Measurements from ENCODE around the gene PLCH1. TPM values are rescaled to one million over a fixed set of nuclear protein-coding genes. Genes with fewer than 3 reads are reported as not detected.

The PLCH1 gene
- polyA plus RNA-seq, 1 donor (not counting 4 experiments of a cell fraction or from before 2014, with no cell fraction given): 0.05 TPM

- dilution Hi-C loops (cut with MboI; ENCODE audit: extremely low pct_ligation_motif_present, low sequenced_read_pairs): no loop called here
- H2AFZ ChIP-seq (ENCODE audit: control insufficient read depth, low read length): no peak overlapping the region
- H3K9me3 ChIP-seq (ENCODE audit: control insufficient read depth, low read depth, low read length): no peaks in the 10 kb centered on the region
- FAIRE-seq: no peak
- no peaks in the 10 kb centered on the region for H3K27me3 ChIP-seq (ENCODE audit: control insufficient read depth, extremely low read depth, insufficient read depth, low read length)
- H3K4me2 ChIP-seq (ENCODE audit: control insufficient read depth, extremely low read depth, insufficient read depth, low read depth, low read length): no peak overlapping the region
- no peak overlapping the region for H3K4me3 ChIP-seq (ENCODE audit: control insufficient read depth in 2 of 3, extremely low read depth in 1 of 3, insufficient read depth in 2 of 3, low read depth in 1 of 3, low read length in 3 of 3)
- no peak for DNase-seq (ENCODE audit: low read depth, low spot score)
- no peak overlapping the region for H3K27ac ChIP-seq (ENCODE audit: control insufficient read depth, insufficient read depth, low read length)
- TF ChIP-seq EZH2 (IDR thresholded peaks at IDR 0.05; ENCODE audit: low read length): no peak
- no peak for TF ChIP-seq CTCF (optimal IDR thresholded peaks at IDR 0.05 in 1 of 3, IDR thresholded peaks at IDR 0.05 in 1 of 3, conservative IDR thresholded peaks at IDR 0.05 in 1 of 3; ENCODE audit: extremely low read depth in 1 of 3, insufficient read depth in 2 of 3, low read length in 3 of 3)
- no peak overlapping the region for H3K9ac ChIP-seq (ENCODE audit: control insufficient read depth, extremely low read depth, insufficient read depth, low read length)
- no peaks in the 10 kb centered on the region for H3K9me1 ChIP-seq (ENCODE audit: control insufficient read depth, extremely low read depth, insufficient read depth, low read length)
- H4K20me1 ChIP-seq (ENCODE audit: control insufficient read depth, extremely low read depth, insufficient read depth, low read length): no peaks in the 10 kb centered on the region
- H3K4me1 ChIP-seq (ENCODE audit: control insufficient read depth, extremely low read depth, insufficient read depth, low read length): no peaks in the 10 kb centered on the region
- H3K79me2 ChIP-seq (ENCODE audit: control insufficient read depth, insufficient read depth, low read length): no peaks in the 10 kb centered on the region
- no peaks in the 10 kb centered on the region for H3K36me3 ChIP-seq (ENCODE audit: control insufficient read depth in 2 of 2, extremely low read depth in 1 of 2, insufficient read depth in 2 of 2, low read length in 2 of 2)
Observed at GRCh38 chr3:155494332-155494731, 250.5 kb downstream of the PLCH1 start.

GRCh38 chr3:155492841-155493240 is 252.0 kb downstream of the PLCH1 start:
- H3K9me3 ChIP-seq (ENCODE audit: control insufficient read depth, low read depth, low read length): no peaks in the 10 kb centered on the region
- no peak overlapping the region for H3K27ac ChIP-seq (ENCODE audit: control insufficient read depth, insufficient read depth, low read length)
- no peak overlapping the region for H3K4me2 ChIP-seq (ENCODE audit: control insufficient read depth, extremely low read depth, insufficient read depth, low read depth, low read length)
- dilution Hi-C loops (cut with MboI; ENCODE audit: extremely low pct_ligation_motif_present, low sequenced_read_pairs): no loop called here
- no peaks in the 10 kb centered on the region for H3K4me1 ChIP-seq (ENCODE audit: control insufficient read depth, extremely low read depth, insufficient read depth, low read length)
- no peaks in the 10 kb centered on the region for H4K20me1 ChIP-seq (ENCODE audit: control insufficient read depth, extremely low read depth, insufficient read depth, low read length)
- no peak for FAIRE-seq
- H3K27me3 ChIP-seq (ENCODE audit: control insufficient read depth, extremely low read depth, insufficient read depth, low read length): no peaks in the 10 kb centered on the region
- no peak overlapping the region for H3K4me3 ChIP-seq (ENCODE audit: control insufficient read depth in 2 of 3, extremely low read depth in 1 of 3, insufficient read depth in 2 of 3, low read depth in 1 of 3, low read length in 3 of 3)
- H3K9ac ChIP-seq (ENCODE audit: control insufficient read depth, extremely low read depth, insufficient read depth, low read length): no peak overlapping the region
- no peak overlapping the region for H2AFZ ChIP-seq (ENCODE audit: control insufficient read depth, low read length)
- TF ChIP-seq CTCF (optimal IDR thresholded peaks at IDR 0.05 in 1 of 3, IDR thresholded peaks at IDR 0.05 in 1 of 3, conservative IDR thresholded peaks at IDR 0.05 in 1 of 3; ENCODE audit: extremely low read depth in 1 of 3, insufficient read depth in 2 of 3, low read length in 3 of 3) (no peak), EZH2 (IDR thresholded peaks at IDR 0.05; ENCODE audit: low read length) (no peak)
- DNase-seq (ENCODE audit: low read depth, low spot score): no peak
- H3K9me1 ChIP-seq (ENCODE audit: control insufficient read depth, extremely low read depth, insufficient read depth, low read length): no peaks in the 10 kb centered on the region
- no peaks in the 10 kb centered on the region for H3K36me3 ChIP-seq (ENCODE audit: control insufficient read depth in 2 of 2, extremely low read depth in 1 of 2, insufficient read depth in 2 of 2, low read length in 2 of 2)
- H3K79me2 ChIP-seq (ENCODE audit: control insufficient read depth, insufficient read depth, low read length): no peaks in the 10 kb centered on the region
